Measurements from ENCODE around the gene CPA3. TPM values are rescaled to one million over a fixed set of nuclear protein-coding genes. Genes with fewer than 3 reads are reported as not detected.

CPA3 gene
- total RNA-seq, 2 donors from 2014 or later, result 7.1 to 16.1 TPM

GRCh38 chr3:148854061-148854460 lies 11.0 kb upstream of the CPA3 start:
- no peak for DNase-seq (ENCODE audit: low spot score)
- intact Hi-C loops (cut with DNase I), result no loop called here

GRCh38 chr3:148856384-148856783 lies 8.7 kb upstream of the CPA3 start:
- no peak for DNase-seq (ENCODE audit: low spot score)
- intact Hi-C loops (cut with DNase I), result no loop called here

- intact Hi-C loops (cut with DNase I), result no loop called here
- no peak for DNase-seq (ENCODE audit: low spot score)
These were observed 7.8 kb upstream of the CPA3 start for GRCh38 chr3:148857316-148857715.

- no peak for DNase-seq (ENCODE audit: low spot score)
- intact Hi-C loops (cut with DNase I), result loop anchor here (5.0 to 10.0 kb wide), 2 partner anchors 83 to 86 kb away; no protein-coding TSS in a partner anchor
These were observed 3.7 kb upstream of the CPA3 start for GRCh38 chr3:148861277-148861869.

GRCh38 chr3:148863297-148863696 lies 1.8 kb upstream of the CPA3 start:
- intact Hi-C loops (cut with DNase I), result loop anchor here (5.0 to 10.0 kb wide), 2 partner anchors 82 to 84 kb away; no protein-coding TSS in a partner anchor
- DNase-seq (ENCODE audit: low spot score), result no peak

GRCh38 chr3:148863814-148864213 lies 1.3 kb upstream of the CPA3 start:
- intact Hi-C loops (cut with DNase I), result loop anchor here (5.0 to 10.0 kb wide), 2 partner anchors 81 to 83 kb away; no protein-coding TSS in a partner anchor
- DNase-seq (ENCODE audit: low spot score), result no peak

- no peak for DNase-seq (ENCODE audit: low spot score)
- intact Hi-C loops (cut with DNase I), result loop anchor here in 1 of 2 donors (10.0 kb wide), 1 partner anchor 79 kb away; no protein-coding TSS in a partner anchor
These were observed 1.2 kb downstream of the CPA3 start for GRCh38 chr3:148866261-148866660.

- intact Hi-C loops (cut with DNase I), result no loop called here
- DNase-seq (ENCODE audit: low spot score), result no peak
These were observed 8.3 kb downstream of the CPA3 start for GRCh38 chr3:148873270-148873927.

GRCh38 chr3:148873977-148874376 lies 8.9 kb downstream of the CPA3 start:
- no peak for DNase-seq (ENCODE audit: low spot score)
- intact Hi-C loops (cut with DNase I), result no loop called here

- intact Hi-C loops (cut with DNase I), result no loop called here
- no peak for DNase-seq (ENCODE audit: low spot score)
These were observed 13.0 kb downstream of the CPA3 start for GRCh38 chr3:148878095-148878494.

GRCh38 chr3:148879256-148879655 lies 14.2 kb downstream of the CPA3 start:
- intact Hi-C loops (cut with DNase I), result no loop called here
- no peak for DNase-seq (ENCODE audit: low spot score)

- DNase-seq (ENCODE audit: low spot score), result no peak
- intact Hi-C loops (cut with DNase I), result no loop called here
These were observed 15.6 kb downstream of the CPA3 start for GRCh38 chr3:148880681-148881080.

GRCh38 chr3:148881286-148881685 lies 16.2 kb downstream of the CPA3 start:
- intact Hi-C loops (cut with DNase I), result no loop called here
- no peak for DNase-seq (ENCODE audit: low spot score)

- intact Hi-C loops (cut with DNase I), result no loop called here
- no peak for DNase-seq (ENCODE audit: low spot score)
These were observed 17.2 kb downstream of the CPA3 start for GRCh38 chr3:148882288-148882687.

GRCh38 chr3:148883163-148883562 lies 18.1 kb downstream of the CPA3 start:
- intact Hi-C loops (cut with DNase I), result no loop called here
- DNase-seq (ENCODE audit: low spot score), result no peak

- intact Hi-C loops (cut with DNase I), result no loop called here
- DNase-seq (ENCODE audit: low spot score), result no peak
These were observed 19.2 kb downstream of the CPA3 start for GRCh38 chr3:148884261-148884660.

GRCh38 chr3:148889828-148890227 lies 24.7 kb downstream of the CPA3 start:
- intact Hi-C loops (cut with DNase I), result no loop called here
- DNase-seq (ENCODE audit: low spot score), result no peak

- no peak for DNase-seq (ENCODE audit: low spot score)
- intact Hi-C loops (cut with DNase I), result no loop called here
These were observed 31.0 kb downstream of the CPA3 start for GRCh38 chr3:148896062-148896461.

- intact Hi-C loops (cut with DNase I), result no loop called here
These were observed 37.1 kb downstream of the CPA3 start for GRCh38 chr3:148901987-148902791.

GRCh38 chr3:148903022-148903442 lies 37.9 kb downstream of the CPA3 start:
- intact Hi-C loops (cut with DNase I), result no loop called here
- DNase-seq (ENCODE audit: low spot score), result no peak

More at GRCh38 chr3:148901987-148902791, 37.1 kb downstream of the CPA3 start:
- DNase-seq (ENCODE audit: low spot score), result no peak
